SK-N-MC (cell line): ENCODE measurements around the gene RPL41.
A peak's percentile ranks its signal among the peaks of the same experiment; 100 is the strongest.
"Not testable (repeated sequence)": the region's sequence is repeated elsewhere in the genome, so short reads cannot be mapped to it uniquely, and the experiment has no call there.

Experiments used
- DNase-seq: peaks from one replicate; pipeline ENCODE4 v3.0.0-alpha.2; 2011; ENCODE audit warnings: low read depth, low spot score
- H3K27ac ChIP-seq: fragments of 200-600 bp; sonication (generic); 2 replicates; pipeline ENCODE4 v1.5.1; 2016; ENCODE audit warnings: mixed run types
- H3K36me3 ChIP-seq: fragments of 200-600 bp; sonication (generic); 2 replicates; pipeline ENCODE4 v1.6.1; 2017; ENCODE audit warnings: antibody characterized with exemption, low read length, mixed read lengths; ENCODE audit not compliant: insufficient read depth
- H3K4me3 ChIP-seq: fragments of 200-600 bp; sonication (generic); 2 replicates; pipeline ENCODE4 v1.5.1; 2016
- H3K9ac ChIP-seq: fragments of 200-600 bp; sonication (generic); 2 replicates; pipeline ENCODE4 v1.8.0; 2017; ENCODE audit warnings: mixed run types, mixed read lengths; ENCODE audit not compliant: insufficient read length
- H3K9me3 ChIP-seq: fragments of 200-600 bp; sonication (generic); 2 replicates; pipeline ENCODE4 v1.6.1; 2017; ENCODE audit warnings: low read depth, mild to moderate bottlenecking, antibody characterized with exemption, low read length, moderate library complexity, mixed read lengths
- EZH2 ChIP-seq: fragments of 200-600 bp; sonication (generic); IDR thresholded peaks from one replicate; pipeline ENCODE4 v1.6.1; 2017; ENCODE audit warnings: antibody characterized with exemption
- FOXP2 ChIP-seq: optimal IDR thresholded peaks from 2 replicates; pipeline ENCODE3; 2011; ENCODE audit warnings: mild to moderate bottlenecking, moderate library complexity; ENCODE audit not compliant: insufficient read depth; ENCODE audit errors: extremely low read length, control extremely low read depth
- POLR2AphosphoS5 ChIP-seq: IDR thresholded peaks from 2 replicates; pipeline ENCODE4 v1.6.1; 2012; ENCODE audit warnings: mild to moderate bottlenecking, low read depth, low read length, borderline replicate concordance

The RPL41 gene

GRCh38 chr12:56107242-56107641, 9.2 kb upstream of the RPL41 start:
- peaks cover 62% of the 10 kb centered on the region for H3K36me3 ChIP-seq
- DNase-seq, result no peak
- H3K4me3 ChIP-seq, result no peak overlapping the region
- no peak for TF ChIP-seq EZH2
- no peak for TF ChIP-seq POLR2AphosphoS5
- no peak for TF ChIP-seq FOXP2
- H3K9ac ChIP-seq, result no peak overlapping the region
- no peaks in the 10 kb centered on the region for H3K9me3 ChIP-seq
- H3K27ac ChIP-seq, result no peak overlapping the region; the same call in 1 of the 2 replicates

GRCh38 chr12:56110571-56110970, 5.9 kb upstream of the RPL41 start:
- no peaks in the 10 kb centered on the region for H3K9me3 ChIP-seq
- H3K36me3 ChIP-seq, result peaks cover 84% of the 10 kb centered on the region
- H3K27ac ChIP-seq, result no peak overlapping the region
- TF ChIP-seq EZH2, result no peak
- TF ChIP-seq POLR2AphosphoS5, result no peak
- no peak for TF ChIP-seq FOXP2
- H3K4me3 ChIP-seq, result no peak overlapping the region
- no peak for DNase-seq
- H3K9ac ChIP-seq, result no peak overlapping the region

DNA sequence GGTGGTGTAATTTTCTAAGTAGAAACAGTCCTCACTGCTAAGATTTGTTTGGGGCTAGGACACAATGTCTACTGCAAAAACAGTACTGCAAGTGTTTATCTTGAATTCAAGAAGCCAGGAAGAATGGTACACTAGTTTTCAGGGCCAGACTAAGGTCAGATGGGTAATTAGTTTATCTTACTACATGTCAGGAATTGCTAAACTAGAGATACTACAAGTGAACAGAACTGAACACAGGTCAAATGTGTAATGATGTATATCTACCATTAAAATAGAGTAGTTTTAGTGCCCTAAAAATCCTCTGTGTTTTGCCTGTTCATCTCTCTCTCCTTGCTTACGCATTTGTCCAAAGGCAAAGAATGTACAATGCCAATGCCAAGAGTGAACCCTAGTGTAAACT, 2.3 kb upstream of the RPL41 start:
- peaks cover 61% of the 10 kb centered on the region for H3K36me3 ChIP-seq
- H3K27ac ChIP-seq, result peak overlapping the region; percentile 69
- H3K9me3 ChIP-seq, result no peaks in the 10 kb centered on the region
- TF ChIP-seq FOXP2 (no peak), POLR2AphosphoS5 (no peak), EZH2 (no peak)
- no peak for DNase-seq
- H3K9ac ChIP-seq, result no peak overlapping the region
- no peak overlapping the region for H3K4me3 ChIP-seq

DNA sequence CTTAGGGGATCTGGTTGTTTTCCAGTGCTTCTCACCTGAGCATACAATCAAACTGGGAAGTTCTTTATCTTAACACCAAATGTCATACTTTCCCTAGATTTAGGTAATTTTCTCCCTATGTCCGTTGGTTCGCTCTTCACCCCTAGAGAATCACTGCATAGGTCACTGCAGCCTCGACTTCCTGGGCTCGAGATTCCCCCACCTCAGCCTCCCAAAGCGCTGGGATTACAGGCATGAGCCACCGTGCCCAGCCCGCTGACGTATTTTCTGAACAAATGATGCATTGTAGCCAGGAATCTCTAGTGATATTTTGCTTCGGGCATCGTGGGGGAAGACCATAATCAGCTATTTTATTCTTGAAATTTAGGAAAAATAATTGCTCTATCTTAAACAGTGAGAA, 1.1 kb upstream of the RPL41 start:
- H3K36me3 ChIP-seq, result peaks cover 54% of the 10 kb centered on the region
- H3K9ac ChIP-seq, result no peak overlapping the region
- no peaks in the 10 kb centered on the region for H3K9me3 ChIP-seq
- peak overlapping the region; percentile 98 for H3K27ac ChIP-seq
- TF ChIP-seq POLR2AphosphoS5 (no peak), EZH2 (no peak), FOXP2 (no peak)
- DNase-seq, result no peak
- peak overlapping the region; percentile 93 for H3K4me3 ChIP-seq

- H3K36me3 ChIP-seq, result peaks cover 51% of the 10 kb centered on the region
- peak overlapping the region; percentile 96 for H3K9ac ChIP-seq
- H3K27ac ChIP-seq, result peak overlapping the region; percentile 98
- DNase-seq, H3K9me3 ChIP-seq: not testable (repeated sequence)
- peak overlapping the region; percentile 93 for H3K4me3 ChIP-seq
Observed at GRCh38 chr12:56117082-56117706, 761 bp downstream of the RPL41 start.

DNA sequence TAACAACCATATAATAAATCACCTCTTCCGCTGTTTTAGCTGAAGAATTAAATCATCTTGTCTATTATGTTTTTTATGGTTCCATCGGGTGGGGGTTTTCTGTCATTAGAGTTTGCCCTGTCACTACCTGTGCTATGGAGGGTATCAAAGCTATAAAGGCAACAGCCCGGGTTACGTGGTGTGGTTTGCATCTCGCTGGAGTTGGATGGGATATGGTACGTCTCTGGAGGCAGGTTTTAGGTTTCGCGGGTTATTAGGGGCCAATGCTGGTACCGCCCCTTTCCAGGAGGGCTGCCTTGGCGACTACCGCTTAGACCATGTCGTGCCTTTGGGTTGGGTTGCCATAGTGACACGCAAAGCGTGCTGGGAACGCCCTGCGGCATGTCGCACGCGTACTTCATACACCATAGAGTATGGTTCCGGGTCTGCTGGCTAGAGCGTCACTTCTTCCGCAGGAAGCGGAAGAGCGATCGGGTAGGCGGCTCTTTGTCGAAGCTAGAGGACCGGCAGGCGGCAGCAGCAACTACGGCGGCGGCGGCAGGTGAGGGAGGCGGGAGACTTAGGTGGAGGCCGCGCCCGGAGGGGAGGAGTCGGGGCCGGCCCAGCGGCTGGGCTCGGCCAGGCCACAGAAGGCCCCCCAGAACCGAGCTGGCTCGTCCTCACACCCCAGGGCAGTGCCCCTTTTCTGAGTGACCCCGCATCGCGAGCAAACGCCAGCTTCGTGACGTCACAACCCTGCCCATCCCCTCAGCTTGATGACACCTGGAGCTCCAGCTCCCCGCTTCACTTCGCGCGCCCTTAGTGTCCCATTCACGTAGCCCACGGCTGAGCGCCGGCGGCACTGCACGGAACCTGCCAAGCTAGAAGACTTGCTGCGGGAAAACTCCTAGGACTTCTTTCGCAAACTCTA, 1.6 kb downstream of the RPL41 start, which contains the start of gene ZC3H10:
TSS of gene ZC3H10 (plus strand) at position 489 of the 910 bp plus-strand sequence. CDS start 2,297 bp downstream, outside the sequence.
- Histone ChIP-seq H3K4me3 (peak within 1 kb of the TSS; percentile 93), H3K36me3 (peaks cover 42% of the 10 kb centered on the region), H3K9ac (peak within 1 kb of the TSS; percentile 96), H3K9me3 (no peaks in the 10 kb centered on the region), H3K27ac (peak within 1 kb of the TSS; percentile 98)
- TF ChIP-seq EZH2 (no peak), POLR2AphosphoS5 (peak; percentile 99), FOXP2 (peak; percentile 96)
- peak; percentile 99 for DNase-seq

- H3K36me3 ChIP-seq, result peaks cover 34% of the 10 kb centered on the region
Observed at GRCh38 chr12:56118688-56119357, 2.4 kb downstream of the RPL41 start.

GRCh38 chr12:56119361-56119796, 2.9 kb downstream of the RPL41 start:
- Histone ChIP-seq H3K4me3 (peak overlapping the region; percentile 93), H3K9ac (peak overlapping the region; percentile 78), H3K36me3 (peaks cover 29% of the 10 kb centered on the region), H3K27ac (peak overlapping the region; percentile 81; the same call in 1 of the 2 replicates), H3K9me3 (no peaks in the 10 kb centered on the region)
- peak; percentile 63 for DNase-seq
- TF ChIP-seq POLR2AphosphoS5 (no peak; the same call in 1 of the 2 replicates), EZH2 (no peak), FOXP2 (no peak)

More at GRCh38 chr12:56118688-56119357, 2.4 kb downstream of the RPL41 start:
- DNase-seq, result no peak
- H3K27ac ChIP-seq, result peak overlapping the region; percentile 81
- H3K4me3 ChIP-seq, result peak overlapping the region; percentile 93
- peak overlapping the region; percentile 78 for H3K9ac ChIP-seq
- TF ChIP-seq EZH2, result no peak
- no peak for TF ChIP-seq POLR2AphosphoS5
- no peak for TF ChIP-seq FOXP2
- H3K9me3 ChIP-seq, result no peaks in the 10 kb centered on the region
